H9 (cell line): ENCODE measurements around the gene TIAM1. TPM values are rescaled to one million over a fixed set of nuclear protein-coding genes. Genes with fewer than 3 reads are reported as not detected.

Source experiments
- DNase-seq: peaks from one replicate; pipeline ENCODE4 v3.0.0-alpha.2; 2017
- H2AFZ ChIP-seq: one replicate; pipeline ENCODE4 v1.6.1; 2013; ENCODE audit warnings: mild to moderate bottlenecking, low read length, control low read depth, moderate library complexity
- H2AK5ac ChIP-seq: 2 replicates; pipeline ENCODE4 v1.6.1; 2013; ENCODE audit warnings: low read length, control low read depth, mixed read lengths; ENCODE audit not compliant: insufficient read length
- H2BK120ac ChIP-seq: one replicate; pipeline ENCODE4 v1.6.1; 2013; ENCODE audit warnings: low read depth, mild to moderate bottlenecking, low read length, control low read depth, inconsistent platforms; ENCODE audit not compliant: poor library complexity, severe bottlenecking
- H2BK12ac ChIP-seq: 2 replicates; pipeline ENCODE4 v1.6.1; 2013; ENCODE audit warnings: low read length, control low read depth, mixed read lengths, low read depth; ENCODE audit not compliant: insufficient read length
- H2BK15ac ChIP-seq: 2 replicates; pipeline ENCODE4 v1.6.1; 2013; ENCODE audit warnings: low read depth, low read length, control low read depth
- H2BK20ac ChIP-seq: one replicate; pipeline ENCODE4 v1.6.1; 2013; ENCODE audit warnings: low read depth, mild to moderate bottlenecking, low read length, control low read depth, inconsistent platforms; ENCODE audit not compliant: poor library complexity, severe bottlenecking
- H2BK5ac ChIP-seq: 2 replicates; pipeline ENCODE4 v1.6.1; 2013; ENCODE audit warnings: low read length, control low read depth, mixed read lengths; ENCODE audit not compliant: insufficient read length
- H3K14ac ChIP-seq: 2 replicates; pipeline ENCODE4 v1.6.1; 2013; ENCODE audit warnings: low read length, control low read depth; ENCODE audit not compliant: insufficient read depth
- H3K18ac ChIP-seq: 2 replicates; pipeline ENCODE4 v1.6.1; 2013; ENCODE audit warnings: low read depth, mild to moderate bottlenecking, mixed read lengths, low read length, control low read depth; ENCODE audit not compliant: insufficient read length
- H3K23ac ChIP-seq: 2 replicates; pipeline ENCODE4 v1.6.1; 2013; ENCODE audit warnings: low read length, control low read depth, mixed read lengths, low read depth; ENCODE audit not compliant: insufficient read length
- H3K23me2 ChIP-seq: 2 replicates; pipeline ENCODE4 v1.6.1; 2013; ENCODE audit warnings: low read depth, mild to moderate bottlenecking, mixed read lengths, low read length, control low read depth; ENCODE audit not compliant: insufficient read length, poor library complexity, severe bottlenecking
- H3K27ac ChIP-seq: 2 replicates; pipeline ENCODE4 v1.5.1; 2013; ENCODE audit warnings: low read length, control low read depth, mixed read lengths, low read depth; ENCODE audit not compliant: insufficient read length
- H3K27me3 ChIP-seq: 2 replicates; pipeline ENCODE4 v1.6.1; 2013; ENCODE audit warnings: low read length, control low read depth, inconsistent platforms; ENCODE audit not compliant: insufficient read depth
- H3K4ac ChIP-seq: 2 replicates; pipeline ENCODE4 v1.6.1; 2013; ENCODE audit warnings: low read depth, mild to moderate bottlenecking, control low read depth, inconsistent platforms, low read length, moderate library complexity
- H3K4me1 ChIP-seq: 2 replicates; pipeline ENCODE4 v1.6.1; 2013; ENCODE audit warnings: low read length, control low read depth, inconsistent platforms; ENCODE audit not compliant: insufficient read depth
- H3K4me2 ChIP-seq: 2 replicates; pipeline ENCODE4 v1.6.1; 2013; ENCODE audit warnings: low read length, control low read depth, mixed read lengths; ENCODE audit not compliant: insufficient read length, insufficient read depth
- H3K56ac ChIP-seq: 2 replicates; pipeline ENCODE4 v1.6.1; 2013; ENCODE audit warnings: low read depth, mild to moderate bottlenecking, mixed read lengths, low read length, control low read depth; ENCODE audit not compliant: insufficient read length
- H3K79me1 ChIP-seq: 2 replicates; pipeline ENCODE4 v1.6.1; 2013; ENCODE audit warnings: low read depth, mild to moderate bottlenecking, moderate library complexity, low read length, control low read depth, inconsistent platforms; ENCODE audit not compliant: insufficient read depth, poor library complexity, severe bottlenecking
- H3K79me2 ChIP-seq: 2 replicates; pipeline ENCODE4 v1.6.1; 2013; ENCODE audit warnings: low read length, control low read depth, inconsistent platforms; ENCODE audit not compliant: insufficient read depth
- H3K9ac ChIP-seq: 2 replicates; pipeline ENCODE4 v1.6.1; 2013; ENCODE audit warnings: low read length, control low read depth, mixed read lengths; ENCODE audit not compliant: insufficient read length; ENCODE audit errors: extremely low read depth
- H3K9me3 ChIP-seq: one replicate; pipeline ENCODE4 v1.6.1; 2013; ENCODE audit warnings: low read depth, low read length, inconsistent platforms; ENCODE audit not compliant: control insufficient read depth
- H3T11ph ChIP-seq: one replicate; pipeline ENCODE4 v1.6.1; 2013; ENCODE audit warnings: mild to moderate bottlenecking, low read length, control low read depth, inconsistent platforms
- H4K20me1 ChIP-seq: one replicate; pipeline ENCODE4 v1.6.1; 2013; ENCODE audit not compliant: control insufficient read depth, insufficient read length, insufficient read depth
- H4K5ac ChIP-seq: 2 replicates; pipeline ENCODE4 v1.6.1; 2013; ENCODE audit warnings: low read depth, mild to moderate bottlenecking, mixed read lengths, low read length, control low read depth; ENCODE audit not compliant: insufficient read length
- H4K8ac ChIP-seq: replicated peaks from 2 replicates; pipeline ENCODE4 v1.6.1; 2013; ENCODE audit warnings: low read length, control low read depth, mixed read lengths, low read depth; ENCODE audit not compliant: insufficient read length
- H4K91ac ChIP-seq: 2 replicates; pipeline ENCODE4 v1.6.1; 2013; ENCODE audit warnings: low read depth, mild to moderate bottlenecking, moderate library complexity, mixed read lengths, low read length, control low read depth; ENCODE audit not compliant: insufficient read length
- H3K27ac Mint-ChIP-seq, 3 experiments: 2 replicates in 2 of 3; 3 replicates in 1 of 3; pipeline ENCODE4 v1.8.0; 2020 to 2021; ENCODE audit warnings: mixed read lengths in 3 of 3, mild to moderate bottlenecking in 1 of 3, moderate library complexity in 1 of 3
- H3K27me3 Mint-ChIP-seq: 2 replicates; pipeline ENCODE4 v1.8.0; 2021; ENCODE audit warnings: low read depth, mild to moderate bottlenecking, moderate library complexity, mixed read lengths
- H3K36me3 Mint-ChIP-seq, 3 experiments: 2 replicates in 2 of 3; 3 replicates in 1 of 3; pipeline ENCODE4 v1.8.0; 2020 to 2021; ENCODE audit warnings: low read depth in 3 of 3, mixed read lengths in 3 of 3; ENCODE audit not compliant: insufficient read depth in 1 of 3
- H3K4me1 Mint-ChIP-seq, 2 experiments: 2 replicates each; pipeline ENCODE4 v1.8.0; 2020; ENCODE audit warnings: mixed read lengths in 2 of 2
- H3K4me3 Mint-ChIP-seq, 2 experiments: 2 replicates in 1 of 2; 3 replicates in 1 of 2; pipeline ENCODE4 v1.8.0; 2020 to 2021; ENCODE audit warnings: mild to moderate bottlenecking in 2 of 2, mixed read lengths in 2 of 2, moderate library complexity in 1 of 2
- H3K9me3 Mint-ChIP-seq, 2 experiments: 2 replicates in 1 of 2; 3 replicates in 1 of 2; pipeline ENCODE4 v1.8.0; 2020; ENCODE audit warnings: mild to moderate bottlenecking in 2 of 2, mixed read lengths in 2 of 2, moderate library complexity in 1 of 2
- WGBS: extraction: QIAGEN DNeasy Blood & Tissue Kit; methylation state at CpG from one replicate; pipeline ENCODE4 v1.1.7; 2013; ENCODE audit warnings: missing lambda C conversion rate, low lambda C conversion rate, mixed read lengths; ENCODE audit not compliant: insufficient read length; ENCODE audit errors: extremely low coverage; 5-methylcytosine and 5-hydroxymethylcytosine counted together
- total RNA-seq: library from RNA; stranded (reverse); gene quantifications from 2 replicates; pipeline ENCODE4 v1.2.1, GENCODE V29; 2021
- TF ChIP-seq, protein P1 (sequence below): fragments of 200-600 bp; sonication (generic); conservative IDR thresholded peaks from 3 replicates; pipeline ENCODE4 v1.8.0; 2021; ENCODE audit warnings: antibody characterized with exemption, mild to moderate bottlenecking

The TIAM1 gene
- total RNA-seq, 1 experiment from 2014 or later = 23.1 TPM

DNA sequence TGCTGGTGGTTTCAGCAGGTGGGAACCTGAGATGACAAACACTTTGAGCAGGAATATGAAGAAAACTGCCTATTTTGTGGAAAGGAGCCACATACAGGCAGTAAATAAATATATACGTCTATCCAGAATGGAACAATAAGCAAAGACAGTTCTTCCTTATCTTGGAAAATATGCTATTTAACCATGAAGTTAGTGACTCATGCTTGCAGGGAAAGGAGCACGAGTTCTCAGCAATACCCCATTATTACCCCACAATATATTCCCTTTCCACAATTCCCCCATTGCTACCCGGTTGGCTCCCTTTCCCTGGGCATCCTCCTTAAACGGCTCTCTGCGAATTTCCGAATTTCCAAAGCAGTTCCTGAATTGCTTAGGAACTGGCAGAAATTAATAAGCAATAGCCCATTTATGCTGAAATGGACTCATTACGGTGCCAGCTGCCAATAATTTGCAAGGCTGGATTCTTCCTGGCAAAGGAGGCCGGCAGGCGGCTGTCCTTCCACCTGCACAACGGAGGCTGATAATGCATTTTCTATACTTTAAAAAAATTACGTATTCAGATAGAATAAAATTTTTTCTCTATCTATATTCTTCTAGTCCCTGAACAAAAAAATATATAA, 65.4 kb downstream of the TIAM1 start:
- Mint-ChIP-seq H3K9me3 (peaks cover 0 to 2% of the 10 kb centered on the region in 2 experiments; a peak in 2 of 5 replicates), H3K27me3 (no peaks in the 10 kb centered on the region), H3K4me1 (peaks cover 28 to 34% of the 10 kb centered on the region in 2 experiments), H3K36me3 (peaks cover 0 to 6% (median 2%) of the 10 kb centered on the region in 3 experiments; a peak in 5 of 7 replicates), H3K27ac (no peak overlapping the region), H3K4me3 (no peak overlapping the region)
- no peak overlapping the region for H3K9ac ChIP-seq
- no peak overlapping the region for H2BK120ac ChIP-seq
- H3K4ac ChIP-seq = no peak overlapping the region
- no peak overlapping the region for H2AFZ ChIP-seq
- no peak overlapping the region for H3K23ac ChIP-seq
- H3K27ac ChIP-seq = no peak overlapping the region
- H3K23me2 ChIP-seq = no peaks in the 10 kb centered on the region
- no peak overlapping the region for H3K14ac ChIP-seq
- no peak overlapping the region for H2BK12ac ChIP-seq
- no peak overlapping the region for H2BK5ac ChIP-seq
- no peaks in the 10 kb centered on the region for H4K20me1 ChIP-seq
- H3K79me1 ChIP-seq = no peaks in the 10 kb centered on the region
- H3K27me3 ChIP-seq = no peaks in the 10 kb centered on the region
- H3K79me2 ChIP-seq = no peaks in the 10 kb centered on the region
- no peak for DNase-seq
- H4K8ac ChIP-seq = no peak overlapping the region
- H3K9me3 ChIP-seq = no peaks in the 10 kb centered on the region
- no peak overlapping the region for H4K5ac ChIP-seq
- no peak overlapping the region for H3K56ac ChIP-seq
- no CpG with 5 or more reads among the region's 11 CpGs for WGBS
- H3K4me2 ChIP-seq = no peak overlapping the region
- H3K18ac ChIP-seq = no peak overlapping the region
- H2AK5ac ChIP-seq = no peak overlapping the region
- H2BK15ac ChIP-seq = no peak overlapping the region
- H2BK20ac ChIP-seq = no peak overlapping the region
- TF ChIP-seq, protein P1, sequence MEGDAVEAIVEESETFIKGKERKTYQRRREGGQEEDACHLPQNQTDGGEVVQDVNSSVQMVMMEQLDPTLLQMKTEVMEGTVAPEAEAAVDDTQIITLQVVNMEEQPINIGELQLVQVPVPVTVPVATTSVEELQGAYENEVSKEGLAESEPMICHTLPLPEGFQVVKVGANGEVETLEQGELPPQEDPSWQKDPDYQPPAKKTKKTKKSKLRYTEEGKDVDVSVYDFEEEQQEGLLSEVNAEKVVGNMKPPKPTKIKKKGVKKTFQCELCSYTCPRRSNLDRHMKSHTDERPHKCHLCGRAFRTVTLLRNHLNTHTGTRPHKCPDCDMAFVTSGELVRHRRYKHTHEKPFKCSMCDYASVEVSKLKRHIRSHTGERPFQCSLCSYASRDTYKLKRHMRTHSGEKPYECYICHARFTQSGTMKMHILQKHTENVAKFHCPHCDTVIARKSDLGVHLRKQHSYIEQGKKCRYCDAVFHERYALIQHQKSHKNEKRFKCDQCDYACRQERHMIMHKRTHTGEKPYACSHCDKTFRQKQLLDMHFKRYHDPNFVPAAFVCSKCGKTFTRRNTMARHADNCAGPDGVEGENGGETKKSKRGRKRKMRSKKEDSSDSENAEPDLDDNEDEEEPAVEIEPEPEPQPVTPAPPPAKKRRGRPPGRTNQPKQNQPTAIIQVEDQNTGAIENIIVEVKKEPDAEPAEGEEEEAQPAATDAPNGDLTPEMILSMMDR = no peak
- H3T11ph ChIP-seq = no peak overlapping the region
- 0 out of 2 replicates have a peak, but pooled peaks cover 2% of the 10 kb centered on the region for H3K4me1 ChIP-seq
- H4K91ac ChIP-seq = no peak overlapping the region
